Uterus (tissue), 4 donors: Measurements from ENCODE around the gene HACE1. TPM values are rescaled to one million over a fixed set of nuclear protein-coding genes. Genes with fewer than 3 reads are reported as not detected.

Experiments used
- DNase-seq, 2 donors: peaks; one replicate each; pipeline ENCODE4 v3.0.0-alpha.2; 2019 to 2020
- H3K27ac ChIP-seq, 2 donors: fragments of 200-600 bp; sonication (generic); 1 replicate in 1 of 2; 2 replicates in 1 of 2; pipeline ENCODE4 v1.5.1; 2016 to 2018
- H3K27me3 ChIP-seq, 2 donors: fragments of 200-600 bp; sonication (generic); one replicate each; pipeline ENCODE4 v1.5.1; 2018 to 2019; ENCODE audit warnings: control low read depth in 1 of 2
- H3K36me3 ChIP-seq, 2 donors: fragments of 200-600 bp; sonication (generic); one replicate each; pipeline ENCODE4 v1.5.1; 2019; ENCODE audit warnings: control low read depth in 1 of 2
- H3K4me1 ChIP-seq, 2 donors: fragments of 200-600 bp; sonication (generic); one replicate each; pipeline ENCODE4 v1.5.1; 2018 to 2019; ENCODE audit warnings: control low read depth in 1 of 2
- H3K4me3 ChIP-seq, 2 donors: fragments of 200-600 bp; sonication (generic); 1 replicate in 1 of 2; 2 replicates in 1 of 2; pipeline ENCODE4 v1.5.1; 2018 to 2019; ENCODE audit warnings: mild to moderate bottlenecking in 1 of 2
- H3K9me3 ChIP-seq, 2 donors: fragments of 200-600 bp; sonication (generic); one replicate each; pipeline ENCODE4 v1.5.1; 2019; ENCODE audit warnings: control low read depth in 1 of 2
- POLR2A ChIP-seq, 2 donors: fragments of 450-650 bp; IDR thresholded peaks; one replicate each; pipeline ENCODE4 v1.6.1; 2016; ENCODE audit warnings: antibody characterized with exemption in 2 of 2, mild to moderate bottlenecking in 1 of 2, moderate library complexity in 1 of 2
- intact Hi-C: fragments of 100-400 bp; cut with DNase I; formaldehyde crosslinking; loops from one replicate; pipeline ENCODE4 v1.15.1; 2023; ENCODE audit warnings: low total_unique reads
- total RNA-seq, 4 donors: library from RNA; depleted of rRNA in 3 of 4; stranded (reverse); fragments of >200 nt in 3 of 4; gene quantifications; one replicate each; pipeline versions ENCODE4 v1.1.0 to v1.2.4, GENCODE V29; 2014 to 2023
- TF ChIP-seq, protein P1 (sequence below), 4 experiments: fragments of 200-600 bp in 2 of 4; fragments of 450-650 bp in 2 of 4; sonication (generic) in 2 of 4; IDR thresholded peaks; one replicate each; pipeline ENCODE4 v1.5.1; 2016 to 2019; ENCODE audit warnings: antibody characterized with exemption in 4 of 4, mild to moderate bottlenecking in 2 of 4, moderate library complexity in 1 of 4
- donor health status: DM: yes; HTN: yes; CAD: no.

The HACE1 gene
- total RNA-seq, 4 donors from 2014 or later: 15.9 to 44.3 (median 26.8) TPM

GRCh38 chr6:104796031-104796785, 63.5 kb downstream of the HACE1 start:
- Histone ChIP-seq H3K27me3 (no peaks in the 10 kb centered on the region), H3K36me3 (no peaks in the 10 kb centered on the region), H3K4me3 (no peak overlapping the region), H3K27ac (no peak overlapping the region), H3K4me1 (no peaks in the 10 kb centered on the region), H3K9me3 (no peaks in the 10 kb centered on the region)
- TF ChIP-seq POLR2A (IDR thresholded peaks at IDR 0.05): no peak
- TF ChIP-seq, protein P1, sequence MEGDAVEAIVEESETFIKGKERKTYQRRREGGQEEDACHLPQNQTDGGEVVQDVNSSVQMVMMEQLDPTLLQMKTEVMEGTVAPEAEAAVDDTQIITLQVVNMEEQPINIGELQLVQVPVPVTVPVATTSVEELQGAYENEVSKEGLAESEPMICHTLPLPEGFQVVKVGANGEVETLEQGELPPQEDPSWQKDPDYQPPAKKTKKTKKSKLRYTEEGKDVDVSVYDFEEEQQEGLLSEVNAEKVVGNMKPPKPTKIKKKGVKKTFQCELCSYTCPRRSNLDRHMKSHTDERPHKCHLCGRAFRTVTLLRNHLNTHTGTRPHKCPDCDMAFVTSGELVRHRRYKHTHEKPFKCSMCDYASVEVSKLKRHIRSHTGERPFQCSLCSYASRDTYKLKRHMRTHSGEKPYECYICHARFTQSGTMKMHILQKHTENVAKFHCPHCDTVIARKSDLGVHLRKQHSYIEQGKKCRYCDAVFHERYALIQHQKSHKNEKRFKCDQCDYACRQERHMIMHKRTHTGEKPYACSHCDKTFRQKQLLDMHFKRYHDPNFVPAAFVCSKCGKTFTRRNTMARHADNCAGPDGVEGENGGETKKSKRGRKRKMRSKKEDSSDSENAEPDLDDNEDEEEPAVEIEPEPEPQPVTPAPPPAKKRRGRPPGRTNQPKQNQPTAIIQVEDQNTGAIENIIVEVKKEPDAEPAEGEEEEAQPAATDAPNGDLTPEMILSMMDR (IDR thresholded peaks at IDR 0.05): no peak
- intact Hi-C loops: no loop called here
- no peak for DNase-seq

DNA sequence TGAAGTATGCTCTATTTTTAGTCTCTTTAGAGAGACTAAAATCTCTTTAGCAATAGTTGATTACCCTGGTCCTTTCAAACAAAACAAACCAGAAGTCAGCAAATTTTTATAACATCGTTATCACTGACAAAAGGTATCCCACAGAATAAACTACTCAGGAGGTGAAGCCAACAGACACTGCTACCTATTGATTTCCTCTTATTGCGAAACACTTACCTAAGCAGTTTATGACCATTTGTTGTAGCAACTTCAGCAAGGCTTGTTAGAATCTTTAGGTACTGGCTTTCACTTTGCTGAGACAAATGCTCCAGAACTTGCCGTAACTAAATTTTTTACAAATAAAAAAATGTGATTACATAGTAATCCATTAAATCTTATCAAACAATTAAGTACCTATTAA, 64.4 kb downstream of the HACE1 start:
- H3K36me3 ChIP-seq: no peaks in the 10 kb centered on the region
- H3K4me1 ChIP-seq: no peaks in the 10 kb centered on the region
- TF ChIP-seq, protein P1 (IDR thresholded peaks at IDR 0.05): no peak
- TF ChIP-seq POLR2A (IDR thresholded peaks at IDR 0.05): no peak
- H3K27ac ChIP-seq: no peak overlapping the region
- no peak for DNase-seq
- H3K27me3 ChIP-seq: no peaks in the 10 kb centered on the region
- no peak overlapping the region for H3K4me3 ChIP-seq
- no peaks in the 10 kb centered on the region for H3K9me3 ChIP-seq
- intact Hi-C loops: no loop called here

GRCh38 chr6:104789770-104790190, 69.9 kb downstream of the HACE1 start:
- no peaks in the 10 kb centered on the region for H3K36me3 ChIP-seq
- DNase-seq: no peak
- H3K4me3 ChIP-seq: no peak overlapping the region
- H3K4me1 ChIP-seq: no peaks in the 10 kb centered on the region
- H3K27me3 ChIP-seq: no peaks in the 10 kb centered on the region
- intact Hi-C loops: no loop called here
- TF ChIP-seq, protein P1 (IDR thresholded peaks at IDR 0.05): no peak
- TF ChIP-seq POLR2A (IDR thresholded peaks at IDR 0.05): no peak
- H3K27ac ChIP-seq: no peak overlapping the region
- H3K9me3 ChIP-seq: no peaks in the 10 kb centered on the region

DNA sequence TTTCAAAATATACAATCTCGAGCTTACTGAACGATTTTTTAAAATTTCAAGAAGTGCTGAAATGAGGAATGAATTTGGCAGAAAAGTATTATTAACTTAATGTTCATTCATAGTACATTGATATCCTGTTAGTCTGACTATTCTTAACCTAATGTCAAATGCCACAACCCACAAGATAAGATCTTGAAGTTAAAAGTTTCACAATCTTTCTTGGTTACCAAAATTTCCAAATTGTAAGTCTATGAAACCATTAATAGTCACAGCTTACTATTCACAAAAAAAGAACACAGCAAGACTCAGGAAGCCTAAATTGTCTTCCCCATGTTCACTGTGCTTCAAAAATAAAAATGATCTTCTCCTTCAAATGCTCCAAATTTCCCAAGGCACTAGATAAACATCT, 71.3 kb downstream of the HACE1 start:
- no peak for DNase-seq
- Histone ChIP-seq H3K36me3 (no peaks in the 10 kb centered on the region), H3K27me3 (no peaks in the 10 kb centered on the region), H3K9me3 (no peaks in the 10 kb centered on the region), H3K27ac (no peak overlapping the region), H3K4me3 (no peak overlapping the region), H3K4me1 (no peaks in the 10 kb centered on the region)
- TF ChIP-seq, protein P1 (IDR thresholded peaks at IDR 0.05): no peak
- no peak for TF ChIP-seq POLR2A (IDR thresholded peaks at IDR 0.05)
- intact Hi-C loops: no loop called here

DNA sequence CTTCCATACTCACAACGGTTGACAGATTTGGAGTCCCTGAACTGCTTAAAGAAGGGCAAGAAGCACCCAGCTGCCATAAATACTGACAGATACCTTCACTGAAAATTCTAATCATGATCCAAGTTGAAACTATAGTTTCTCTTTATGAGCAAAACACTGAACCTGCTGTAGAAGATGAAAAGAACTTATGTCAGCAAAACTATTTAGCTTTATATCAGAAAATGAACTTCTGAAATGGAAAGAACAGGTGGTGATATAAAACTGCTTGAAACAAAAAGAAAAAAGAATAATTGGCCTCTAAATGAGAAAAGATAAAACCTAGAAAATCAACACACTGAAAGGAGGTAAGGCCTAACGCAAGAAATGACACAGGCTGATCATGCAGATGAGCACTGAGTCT, 72.4 kb downstream of the HACE1 start:
- no peak for DNase-seq
- TF ChIP-seq POLR2A (IDR thresholded peaks at IDR 0.05): no peak
- TF ChIP-seq, protein P1 (IDR thresholded peaks at IDR 0.05): no peak
- Histone ChIP-seq H3K4me3 (no peak overlapping the region), H3K36me3 (no peaks in the 10 kb centered on the region), H3K27me3 (no peaks in the 10 kb centered on the region), H3K27ac (no peak overlapping the region), H3K9me3 (no peaks in the 10 kb centered on the region), H3K4me1 (no peaks in the 10 kb centered on the region)
- intact Hi-C loops: no loop called here
